GM18505 (cell line): Measurements from ENCODE around the gene DOP1A.

Experiments used
- ATAC-seq: cut with Tn5 transposase; IDR thresholded peaks from one replicate; pipeline ENCODE4 v1.9.1; 2021; ENCODE audit not compliant: unreplicated experiment
- POLR2A ChIP-seq: IDR thresholded peaks from 4 replicates; pipeline ENCODE4 v1.6.1; 2011; ENCODE audit warnings: borderline replicate concordance; ENCODE audit not compliant: insufficient read depth, insufficient read length; ENCODE audit errors: extremely low read depth

The DOP1A gene

GRCh38 chr6:83097675-83098074 is 30.2 kb downstream of the DOP1A start:
- TF ChIP-seq POLR2A, result no peak
- no peak for ATAC-seq

GRCh38 chr6:83098589-83098988 is 31.1 kb downstream of the DOP1A start:
- TF ChIP-seq POLR2A, result no peak
- no peak for ATAC-seq

- no peak for TF ChIP-seq POLR2A
- ATAC-seq, result no peak
Observed at GRCh38 chr6:83108378-83108777, 40.9 kb downstream of the DOP1A start.

DNA sequence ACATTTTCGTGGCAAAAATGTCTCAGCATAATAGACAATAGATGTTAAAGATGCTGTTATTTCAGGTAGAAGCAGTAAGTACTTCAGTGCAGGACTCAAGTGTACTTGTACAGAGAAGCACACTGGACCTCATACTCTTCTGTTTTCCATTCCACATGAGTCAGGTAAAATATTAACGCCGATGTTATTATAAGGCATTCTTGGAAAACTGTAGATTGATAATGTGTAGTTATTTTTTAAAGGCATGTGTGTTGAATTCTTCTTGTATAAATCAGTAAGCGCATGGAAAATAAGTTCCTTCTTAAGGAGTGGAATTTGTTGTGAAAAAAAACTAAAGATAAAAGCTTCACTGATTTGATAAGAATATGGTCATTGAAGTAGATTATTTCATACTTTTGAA is 45.8 kb downstream of the DOP1A start:
- no peak for TF ChIP-seq POLR2A
- no peak for ATAC-seq

GRCh38 chr6:83114164-83114563 is 46.7 kb downstream of the DOP1A start:
- TF ChIP-seq POLR2A, result no peak
- no peak for ATAC-seq

- ATAC-seq, result no peak
- TF ChIP-seq POLR2A, result no peak
Observed at GRCh38 chr6:83117802-83118201, 50.3 kb downstream of the DOP1A start.

- no peak for TF ChIP-seq POLR2A
- ATAC-seq, result no peak
Observed at GRCh38 chr6:83119742-83120300, 52.4 kb downstream of the DOP1A start.

- no peak for ATAC-seq
- TF ChIP-seq POLR2A, result no peak
Observed at GRCh38 chr6:83124553-83124952, 57.1 kb downstream of the DOP1A start.

DNA sequence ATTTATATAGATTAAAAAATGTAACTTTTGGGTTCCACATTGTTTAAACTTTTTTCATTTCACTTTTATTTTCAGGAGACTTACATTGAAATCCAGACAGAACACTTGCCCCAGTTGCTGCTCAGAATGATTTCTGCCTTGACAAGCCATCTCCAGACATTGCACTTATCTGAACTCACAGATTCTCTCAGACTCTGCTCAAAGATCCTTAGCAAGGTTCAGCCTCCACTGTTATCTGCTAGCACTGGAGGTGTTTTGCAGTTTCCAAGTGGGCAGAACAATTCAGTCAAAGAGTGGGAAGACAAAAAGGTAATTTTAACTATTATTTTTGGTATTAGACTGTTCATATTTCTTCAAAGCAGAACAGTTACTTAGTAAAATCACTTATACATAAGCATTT is 58.0 kb downstream of the DOP1A start:
- TF ChIP-seq POLR2A, result no peak
- no peak for ATAC-seq

GRCh38 chr6:83126223-83126622 is 58.8 kb downstream of the DOP1A start:
- no peak for ATAC-seq
- no peak for TF ChIP-seq POLR2A

DNA sequence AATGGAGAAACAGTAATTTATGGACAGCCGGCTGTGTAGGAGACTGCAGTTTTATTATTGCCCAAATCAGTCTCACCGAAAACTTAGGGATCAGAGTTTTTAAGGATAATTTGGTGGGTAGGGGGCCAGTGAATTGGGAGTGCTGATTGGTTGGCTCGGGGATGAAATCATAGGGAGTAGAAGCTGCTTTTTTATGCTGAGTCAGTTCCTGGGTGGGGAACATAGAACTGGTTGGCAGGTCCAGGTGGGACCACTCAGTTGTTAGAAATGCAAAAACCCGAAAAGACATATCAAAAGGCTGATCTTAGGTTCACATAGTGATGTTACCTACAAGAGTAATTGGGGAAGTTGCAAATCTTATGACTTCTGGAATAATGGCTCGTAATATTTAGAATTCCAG is 59.3 kb downstream of the DOP1A start:
- no peak for TF ChIP-seq POLR2A
- ATAC-seq, result no peak

DNA sequence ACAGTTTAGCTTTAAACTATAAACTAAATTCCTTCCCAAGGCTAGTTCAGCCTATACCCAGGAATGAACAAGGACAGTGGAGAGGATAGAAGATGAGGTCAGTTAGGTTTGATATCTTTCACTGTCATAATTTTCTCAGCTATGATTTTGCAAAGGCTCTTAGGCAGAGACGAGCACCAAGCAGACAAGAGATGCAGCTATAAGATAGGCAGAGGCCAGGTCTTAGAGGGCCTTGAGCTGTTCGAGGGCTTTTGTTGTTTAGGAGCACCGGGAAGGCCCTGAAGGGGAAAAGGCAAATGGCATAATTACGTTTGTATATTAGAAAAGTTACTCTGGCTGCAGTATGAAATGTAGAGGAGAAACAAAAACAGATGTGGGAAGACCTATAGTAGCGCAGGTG is 59.8 kb downstream of the DOP1A start:
- no peak for TF ChIP-seq POLR2A
- ATAC-seq, result no peak

GRCh38 chr6:83127976-83128375 is 60.5 kb downstream of the DOP1A start:
- TF ChIP-seq POLR2A, result no peak

GRCh38 chr6:83132121-83132520 is 64.7 kb downstream of the DOP1A start:
- ATAC-seq, result no peak
- no peak for TF ChIP-seq POLR2A

More at GRCh38 chr6:83127976-83128375, 60.5 kb downstream of the DOP1A start:
- no peak for ATAC-seq
